Motor neuron (in vitro differentiated cells): ENCODE results near the gene UGT2B15. TPM values are rescaled to one million over a fixed set of nuclear protein-coding genes. Genes with fewer than 3 reads are reported as not detected.
"Not testable (repeated sequence)": the region's sequence is repeated elsewhere in the genome, so short reads cannot be mapped to it uniquely, and the experiment has no call there.

Experiments used
- ATAC-seq, 8 experiments: fragments of 200-7000 bp; cut with Tn5 transposase; replicated peaks in 6 of 8; 2 replicates each; pipeline ENCODE4 v1.8.0; 2021; ENCODE audit warnings: mild to moderate bottlenecking in 8 of 8, moderate library complexity in 8 of 8
- H3K27ac ChIP-seq, 2 donors: fragments of 250-450 bp; sonication (Bioruptor Pico); 2 replicates each; pipeline ENCODE4 v1.9.0; 2021; ENCODE audit warnings: antibody characterized with exemption in 2 of 2, mild to moderate bottlenecking in 2 of 2, moderate library complexity in 1 of 2
- H3K4me1 ChIP-seq, 2 donors: fragments of 250-450 bp; sonication (Bioruptor Pico); replicated peaks in 1 of 2; 2 replicates each; pipeline ENCODE4 v1.6.1; 2021; ENCODE audit warnings: antibody characterized with exemption in 2 of 2, mild to moderate bottlenecking in 2 of 2, moderate library complexity in 1 of 2
- H3K4me3 ChIP-seq, 5 donors: fragments of 250-450 bp; sonication (Bioruptor Pico); 2 replicates each; pipeline ENCODE4 v1.9.0; 2021; ENCODE audit warnings: antibody characterized with exemption in 5 of 5, mild to moderate bottlenecking in 5 of 5, moderate library complexity in 4 of 5
- WGBS, 10 experiments: fragments of 450-650 bp; shearing (Covaris generic); methylation state at CpG; one replicate each; pipeline ENCODE4 v1.0.0; 2022; 5-methylcytosine and 5-hydroxymethylcytosine counted together
- in situ Hi-C, 9 experiments: fragments of 400-800 bp; cut with MboI; loops; one replicate each; pipeline ENCODE4 v1.15.0; 2021; ENCODE audit warnings: low sequenced_read_pairs in 9 of 9, low pct_unique_long_range_greater_than_20kb in 2 of 9; ENCODE audit not compliant: unreplicated experiment in 9 of 9
- total RNA-seq, 8 experiments: library from RNA; unstranded; fragments of 300-600 nt; gene quantifications; 2 replicates each; pipeline versions ENCODE4 v1.2.3 to v1.2.4, GENCODE V29; 2022

UGT2B15 gene
- total RNA-seq: under 1 TPM in 3 of 8 experiments, not detected in 5; 0.05 to 0.14 (median 0.08) TPM

- H3K27ac ChIP-seq, H3K4me3 ChIP-seq, H3K4me1 ChIP-seq, in situ Hi-C loops, ATAC-seq: not testable (repeated sequence)
- 0 to 100% (median 83%) methylated on average over 1 of the region's 1 CpG; no CpG with 5 or more reads in 5 of the 10 experiments for WGBS, 10 experiments
Measured at GRCh38 chr4:68670479-68670939, at the start of gene UGT2B15. Gene UGT2B15, minus strand, starts transcription at chr4:68670652. Its CDS starts 34 bp downstream, at chr4:68670618.

- no peak overlapping the region for H3K4me3 ChIP-seq
- no peak overlapping the region for H3K27ac ChIP-seq
- H3K4me1 ChIP-seq: no peaks in the 10 kb centered on the region
- no peak for ATAC-seq
- WGBS, 10 experiments: 0 to 90% (median 67%) methylated on average over 1 to 2 of the region's 2 CpGs; no CpG with 5 or more reads in 1 of the 10 experiments
- in situ Hi-C loops: no loop called here
Measured at GRCh38 chr4:68719075-68719473, 48.6 kb upstream of the UGT2B15 start.

- H3K27ac ChIP-seq: no peak overlapping the region
- ATAC-seq: no peak
- no peak overlapping the region for H3K4me3 ChIP-seq
- in situ Hi-C loops: no loop called here
- 0 to 100% (median 91%) methylated on average over 2 to 3 of the region's 3 CpGs for WGBS, 10 experiments
- no peaks in the 10 kb centered on the region for H3K4me1 ChIP-seq
Measured at GRCh38 chr4:68718447-68719074, 48.1 kb upstream of the UGT2B15 start.

- WGBS, 10 experiments: 0 to 100% (median 82%) methylated on average over 1 of the region's 1 CpG
- H3K27ac ChIP-seq: no peak overlapping the region
- no peak for ATAC-seq
- H3K4me1 ChIP-seq: no peaks in the 10 kb centered on the region
- no peak overlapping the region for H3K4me3 ChIP-seq
- in situ Hi-C loops: no loop called here
Measured at GRCh38 chr4:68717999-68718398, 47.5 kb upstream of the UGT2B15 start.

DNA sequence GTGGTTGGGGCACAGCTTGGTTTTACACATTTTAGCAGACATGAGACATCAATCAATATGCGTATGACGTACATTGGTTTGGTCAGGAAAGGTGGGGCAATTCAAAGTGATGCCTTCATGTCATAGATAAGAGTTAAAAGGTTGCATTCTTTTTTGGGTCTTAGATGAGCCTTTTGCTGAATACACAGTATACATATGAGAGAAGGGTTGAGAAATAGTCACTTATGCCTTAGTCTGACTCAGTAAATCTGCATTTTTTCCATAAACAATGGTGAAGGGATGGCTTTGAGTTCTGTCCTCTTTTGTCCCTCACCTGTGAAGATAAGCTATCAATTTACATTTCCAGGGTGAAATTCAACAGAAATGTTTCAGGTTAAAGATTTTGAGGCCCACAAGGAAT is 43.9 kb upstream of the UGT2B15 start:
- Histone ChIP-seq H3K4me1 (no peaks in the 10 kb centered on the region), H3K27ac (no peak overlapping the region), H3K4me3 (no peak overlapping the region)
- in situ Hi-C loops: no loop called here
- 0 to 100% (median 37%) methylated on average over 1 to 2 of the region's 2 CpGs; no CpG with 5 or more reads in 7 of the 10 experiments for whole genome bisulfite sequencing, 10 experiments
- ATAC-seq: peak in 2 of 8 experiments; percentile 52 to 54

DNA sequence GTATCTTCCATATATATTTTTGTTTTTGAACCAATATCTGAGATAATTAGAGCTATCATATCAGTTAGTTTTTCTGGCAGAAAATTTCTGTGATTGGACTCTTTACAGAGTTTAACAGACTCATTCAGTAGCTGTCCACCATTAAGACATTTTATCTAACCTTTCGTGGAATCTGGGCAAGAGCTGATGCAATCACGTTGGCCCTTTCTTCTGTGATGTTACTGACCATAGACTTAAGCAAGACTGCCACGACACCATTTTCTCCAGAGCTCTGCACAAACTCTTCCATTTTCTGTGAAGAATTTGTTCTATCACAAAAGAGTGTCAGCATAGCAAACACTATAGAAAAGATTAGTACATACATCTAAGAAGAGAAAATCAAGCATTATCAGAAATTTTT is 41.8 kb upstream of the UGT2B15 start:
- in situ Hi-C loops: no loop called here

GRCh38 chr4:68708566-68708965 is 38.1 kb upstream of the UGT2B15 start:
- in situ Hi-C loops: no loop called here
- no peaks in the 10 kb centered on the region for H3K4me1 ChIP-seq
- no peak overlapping the region for H3K27ac ChIP-seq
- no peak overlapping the region for H3K4me3 ChIP-seq
- ATAC-seq: no peak

More for the DNA sequence above, 41.8 kb upstream of the UGT2B15 start:
- no peak for ATAC-seq
- Histone ChIP-seq H3K4me3 (no peak overlapping the region), H3K27ac (no peak overlapping the region), H3K4me1 (no peaks in the 10 kb centered on the region)
- 0 to 100% (median 83%) methylated on average over 1 to 3 of the region's 3 CpGs; no CpG with 5 or more reads in 1 of the 10 experiments for WGBS, 10 experiments

DNA sequence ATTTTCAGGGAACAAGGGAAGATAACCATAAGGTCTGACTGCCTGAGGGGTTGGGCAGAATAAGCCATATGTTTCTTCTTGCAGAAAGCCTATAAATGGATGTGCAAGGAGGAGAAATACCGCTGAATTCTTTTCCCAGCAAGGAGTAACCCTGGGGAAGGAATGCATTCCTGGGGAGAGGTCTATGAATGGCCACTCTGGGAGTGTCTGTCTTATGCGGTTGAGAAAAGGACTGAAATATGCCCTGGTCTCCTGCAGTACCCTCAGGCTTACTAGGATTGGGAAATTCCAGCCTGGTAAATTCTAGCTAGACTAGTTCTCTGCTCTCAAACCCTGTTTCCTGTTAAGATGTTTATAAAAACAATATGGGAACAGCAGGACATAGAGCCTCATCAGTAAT is 32.7 kb upstream of the UGT2B15 start:
- H3K27ac ChIP-seq, ATAC-seq, H3K4me1 ChIP-seq, in situ Hi-C loops, H3K4me3 ChIP-seq: not testable (repeated sequence)
- WGBS, 10 experiments: 0 to 100% (median 56%) methylated on average over 1 to 2 of the region's 2 CpGs; no CpG with 5 or more reads in 3 of the 10 experiments

- no peaks in the 10 kb centered on the region for H3K4me1 ChIP-seq
- 0 to 100% (median 76%) methylated on average over 1 to 3 of the region's 3 CpGs; no CpG with 5 or more reads in 3 of the 10 experiments for WGBS, 10 experiments
- no peak overlapping the region for H3K4me3 ChIP-seq
- in situ Hi-C loops: no loop called here
- ATAC-seq: no peak
- no peak overlapping the region for H3K27ac ChIP-seq
Measured at GRCh38 chr4:68700152-68700551, 29.7 kb upstream of the UGT2B15 start.

DNA sequence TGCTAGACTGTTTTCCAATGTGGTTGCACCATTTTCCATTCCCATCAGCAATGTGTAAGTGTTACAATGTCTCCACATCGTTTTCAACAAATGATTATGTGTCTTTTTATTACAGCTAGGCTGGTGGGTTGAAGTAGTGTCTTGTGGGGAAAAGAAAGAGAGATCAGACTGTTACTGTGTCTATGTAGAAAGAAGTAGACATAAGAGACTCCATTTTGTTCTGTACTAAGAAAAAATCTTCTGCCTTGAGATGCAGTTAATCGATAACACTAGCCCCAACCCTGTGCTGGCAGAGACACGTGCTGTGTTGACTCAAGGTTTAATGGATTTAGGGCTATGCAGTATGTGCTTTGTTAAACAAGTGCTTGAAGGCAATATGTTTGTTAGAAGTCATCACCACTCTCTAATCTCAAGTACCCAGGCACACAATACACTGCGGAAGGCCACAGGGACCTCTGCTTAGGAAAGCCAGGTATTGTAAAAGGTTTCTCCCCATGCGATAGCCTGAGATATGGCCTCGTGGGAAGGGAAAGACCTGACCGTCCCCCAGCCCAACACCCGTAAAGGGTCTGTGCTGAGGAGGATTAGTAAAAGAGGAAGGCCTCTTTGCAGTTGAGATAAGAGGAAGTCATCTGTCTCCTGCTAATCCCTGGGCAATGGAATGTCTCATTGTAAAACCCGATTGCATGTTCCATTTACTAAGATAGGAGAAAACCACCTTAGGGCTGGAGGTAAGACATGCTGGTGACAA is 23.0 kb upstream of the UGT2B15 start:
- no peak overlapping the region for H3K27ac ChIP-seq
- in situ Hi-C loops: no loop called here
- no peak overlapping the region for H3K4me3 ChIP-seq
- H3K4me1 ChIP-seq: no peaks in the 10 kb centered on the region
- no peak for ATAC-seq
- WGBS, 10 experiments: 10 to 100% (median 70%) methylated on average over 1 to 6 of the region's 9 CpGs; no CpG with 5 or more reads in 1 of the 10 experiments

GRCh38 chr4:68691186-68691585 is 20.7 kb upstream of the UGT2B15 start:
- no peak overlapping the region for H3K4me3 ChIP-seq
- H3K27ac ChIP-seq: no peak overlapping the region
- H3K4me1 ChIP-seq: no peaks in the 10 kb centered on the region
- ATAC-seq: no peak
- 0 to 75% (median 4%) methylated on average over 1 to 3 of the region's 3 CpGs; no CpG with 5 or more reads in 3 of the 10 experiments for WGBS, 10 experiments
- in situ Hi-C loops: no loop called here

DNA sequence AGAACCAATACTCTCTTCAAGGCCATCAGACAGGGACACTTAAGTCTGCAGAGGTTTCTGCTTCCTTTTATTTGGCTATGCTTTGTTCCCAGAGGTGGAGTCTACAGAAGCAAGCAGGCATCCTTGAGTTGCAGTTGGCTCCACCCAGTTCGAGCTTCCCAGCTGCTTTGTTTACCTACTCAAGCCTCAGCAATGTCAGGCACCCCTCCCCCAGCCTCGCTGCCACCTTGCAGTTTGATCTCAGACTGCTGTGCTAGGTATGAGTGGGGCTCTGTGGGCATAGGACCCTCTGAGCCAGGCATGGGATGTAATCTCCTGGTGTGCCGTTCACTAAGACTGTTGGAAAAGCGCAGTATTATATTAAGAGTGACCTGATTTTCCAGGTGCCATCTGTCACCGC is 12.6 kb upstream of the UGT2B15 start:
- in situ Hi-C loops: no loop called here
- no peak overlapping the region for H3K27ac ChIP-seq
- no peak for ATAC-seq
- WGBS, 10 experiments: 0 to 97% (median 47%) methylated on average over 1 to 5 of the region's 5 CpGs; no CpG with 5 or more reads in 4 of the 10 experiments
- H3K4me1 ChIP-seq: no peaks in the 10 kb centered on the region
- no peak overlapping the region for H3K4me3 ChIP-seq

DNA sequence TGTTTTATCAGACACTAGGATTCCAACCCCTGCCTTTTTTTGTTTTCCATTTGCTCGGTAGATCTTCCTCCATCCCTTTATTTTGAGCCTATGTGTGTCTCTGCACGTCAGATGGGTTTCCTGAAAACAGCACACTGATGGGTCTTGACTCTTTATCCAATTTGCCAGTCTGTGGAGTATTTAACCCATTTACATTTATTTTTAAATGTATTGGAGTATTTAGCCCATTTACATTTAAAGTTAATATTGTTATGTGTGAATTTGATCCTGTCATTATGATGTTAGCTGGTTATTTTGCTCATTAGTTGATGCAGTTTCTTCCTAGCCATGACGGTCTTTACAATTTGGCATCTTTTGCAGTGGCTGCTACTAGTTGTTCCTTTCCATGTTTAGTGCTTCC is 10.8 kb upstream of the UGT2B15 start:
- H3K4me3 ChIP-seq, H3K4me1 ChIP-seq, in situ Hi-C loops, H3K27ac ChIP-seq, ATAC-seq: not testable (repeated sequence)
- 0 to 96% (median 60%) methylated on average over 1 to 3 of the region's 3 CpGs; no CpG with 5 or more reads in 1 of the 10 experiments for WGBS, 10 experiments
